Measurements from ENCODE around the gene ADCY10. TPM values are rescaled to one million over a fixed set of nuclear protein-coding genes. Genes with fewer than 3 reads are reported as not detected.

The ADCY10 gene
- total RNA-seq, 6 donors from 2014 or later, result 0.11 to 0.49 (median 0.18) TPM; not detected in 2

- H3K4me1 ChIP-seq, result no peaks in the 10 kb centered on the region
- ATAC-seq (ENCODE audit: low FRiP score in 2 of 2), result no peak
- no peak overlapping the region for H3K27ac ChIP-seq
- WGBS, 2 donors, result 64 to 77% methylated on average over 2 of the region's 2 CpGs
- peaks cover 0 to 35% (median 4%) of the 10 kb centered on the region in 4 donors for H3K36me3 ChIP-seq
- H3K27me3 ChIP-seq, result no peaks in the 10 kb centered on the region
- no peak for DNase-seq
- H3K4me3 ChIP-seq, result no peak overlapping the region
- TF ChIP-seq POLR2AphosphoS5 (IDR thresholded peaks at IDR 0.05) (no peak), POLR2A (IDR thresholded peaks at IDR 0.05) (no peak), CTCF (IDR thresholded peaks at IDR 0.05) (no peak), EP300 (IDR thresholded peaks at IDR 0.05) (no peak)
- H3K9me3 ChIP-seq, result no peaks in the 10 kb centered on the region
Measured at GRCh38 chr1:167775178-167775577, 138.8 kb downstream of the ADCY10 start.

- Histone ChIP-seq H3K27me3 (no peaks in the 10 kb centered on the region), H3K36me3 (peaks cover 0 to 36% (median 4%) of the 10 kb centered on the region in 4 donors), H3K9me3 (no peaks in the 10 kb centered on the region), H3K27ac (no peak overlapping the region), H3K4me3 (no peak overlapping the region), H3K4me1 (no peaks in the 10 kb centered on the region)
- TF ChIP-seq EP300 (IDR thresholded peaks at IDR 0.05) (no peak), CTCF (IDR thresholded peaks at IDR 0.05) (no peak), POLR2A (IDR thresholded peaks at IDR 0.05) (no peak), POLR2AphosphoS5 (IDR thresholded peaks at IDR 0.05) (no peak)
- ATAC-seq (ENCODE audit: low FRiP score in 2 of 2) (no peak), DNase-seq (no peak)
Measured at GRCh38 chr1:167774710-167775109, 139.2 kb downstream of the ADCY10 start.

- no peak for ATAC-seq (ENCODE audit: low FRiP score in 2 of 2)
- Histone ChIP-seq H3K27ac (no peak overlapping the region), H3K4me3 (no peak overlapping the region), H3K4me1 (no peaks in the 10 kb centered on the region), H3K36me3 (peaks cover 0 to 45% (median 5%) of the 10 kb centered on the region in 4 donors), H3K9me3 (no peaks in the 10 kb centered on the region), H3K27me3 (no peaks in the 10 kb centered on the region)
- DNase-seq, result no peak
- WGBS, 2 donors, result 93% methylated on average over 2 of the region's 2 CpGs
- TF ChIP-seq POLR2A (IDR thresholded peaks at IDR 0.05) (no peak), CTCF (IDR thresholded peaks at IDR 0.05) (no peak), EP300 (IDR thresholded peaks at IDR 0.05) (no peak), POLR2AphosphoS5 (IDR thresholded peaks at IDR 0.05) (no peak)
Measured at GRCh38 chr1:167773516-167773915, 140.4 kb downstream of the ADCY10 start.

- H3K27ac ChIP-seq, result no peak overlapping the region
- no peaks in the 10 kb centered on the region for H3K4me1 ChIP-seq
- H3K27me3 ChIP-seq, result no peaks in the 10 kb centered on the region
- ATAC-seq (ENCODE audit: low FRiP score in 2 of 2) (no peak), DNase-seq (no peak)
- no peak overlapping the region for H3K4me3 ChIP-seq
- TF ChIP-seq CTCF (IDR thresholded peaks at IDR 0.05) (no peak), POLR2AphosphoS5 (IDR thresholded peaks at IDR 0.05) (no peak), POLR2A (IDR thresholded peaks at IDR 0.05) (no peak), EP300 (IDR thresholded peaks at IDR 0.05) (no peak)
- 85 to 94% methylated on average over 4 of the region's 4 CpGs for WGBS, 2 donors
- peaks cover 0 to 50% (median 5%) of the 10 kb centered on the region in 4 donors for H3K36me3 ChIP-seq
- no peaks in the 10 kb centered on the region for H3K9me3 ChIP-seq
Measured at GRCh38 chr1:167772436-167772835, 141.5 kb downstream of the ADCY10 start.

GRCh38 chr1:167770127-167770526 is 143.8 kb downstream of the ADCY10 start:
- Histone ChIP-seq H3K36me3 (peaks cover 0 to 50% (median 5%) of the 10 kb centered on the region in 4 donors), H3K4me3 (no peak overlapping the region), H3K27me3 (no peaks in the 10 kb centered on the region), H3K4me1 (peaks cover 0 to 5% (median 0%) of the 10 kb centered on the region in 4 donors), H3K27ac (no peak overlapping the region), H3K9me3 (no peaks in the 10 kb centered on the region)
- TF ChIP-seq EP300 (IDR thresholded peaks at IDR 0.05) (no peak), CTCF (IDR thresholded peaks at IDR 0.05) (no peak), POLR2AphosphoS5 (IDR thresholded peaks at IDR 0.05) (no peak), POLR2A (IDR thresholded peaks at IDR 0.05) (no peak)
- ATAC-seq (ENCODE audit: low FRiP score in 2 of 2) (no peak), DNase-seq (no peak)
- WGBS, 2 donors, result 95 to 96% methylated on average over 3 of the region's 3 CpGs
